NCI-H187 treated with DMSO at 0.1 percent for 48 hours (cell line): ENCODE results near the gene SLC25A2.
"Not testable (repeated sequence)": the region's sequence is repeated elsewhere in the genome, so short reads cannot be mapped to it uniquely, and the experiment has no call there.

Experiments
- DNase-seq: peaks from one replicate; lab custom pipeline; 2025; lab: John Stamatoyannopoulos, UW

SLC25A2 gene

GRCh38 chr5:141303756-141304155 lies at the start of gene SLC25A2:
Gene SLC25A2 (minus strand): TSS chr5:141304049. CDS start chr5:141303865, 184 bp downstream.
- no peak for DNase-seq

- no peak for DNase-seq
Measured at GRCh38 chr5:141351591-141351990, 47.7 kb upstream of the SLC25A2 start.

GRCh38 chr5:141349917-141350619 lies 46.2 kb upstream of the SLC25A2 start, which contains the start of gene PCDHGB1:
Gene PCDHGB1 (plus strand): TSS chr5:141350099. CDS start chr5:141350261, 162 bp downstream.
- no peak for DNase-seq

GRCh38 chr5:141346017-141346416 lies 42.2 kb upstream of the SLC25A2 start:
- not testable (repeated sequence) for DNase-seq

- DNase-seq = no peak
Measured at GRCh38 chr5:141345327-141345726, 41.5 kb upstream of the SLC25A2 start.

- no peak for DNase-seq
Measured at GRCh38 chr5:141343953-141344463, 40.2 kb upstream of the SLC25A2 start.

- DNase-seq = no peak
Measured at GRCh38 chr5:141343242-141343952, 39.5 kb upstream of the SLC25A2 start, which contains the start of gene PCDHGA3. Gene PCDHGA3 (plus strand): TSS chr5:141343829. CDS start chr5:141344034, 205 bp downstream.

GRCh38 chr5:141342773-141343172 lies 38.9 kb upstream of the SLC25A2 start:
- DNase-seq = no peak

- not testable (repeated sequence) for DNase-seq
Measured at GRCh38 chr5:141340781-141341354, 37.0 kb upstream of the SLC25A2 start.

GRCh38 chr5:141338538-141339306 lies 34.9 kb upstream of the SLC25A2 start, which contains the start of gene PCDHGA2:
Gene PCDHGA2 (plus strand): TSS chr5:141338760.
- DNase-seq = no peak

GRCh38 chr5:141332571-141332970 lies 28.7 kb upstream of the SLC25A2 start:
- DNase-seq = not testable (repeated sequence)

GRCh38 chr5:141330299-141331080 lies 26.6 kb upstream of the SLC25A2 start, which contains the start of gene PCDHGA1:
Gene PCDHGA1 (plus strand): TSS chr5:141330514.
- no peak for DNase-seq

GRCh38 chr5:141328231-141328630 lies 24.4 kb upstream of the SLC25A2 start:
- DNase-seq = no peak

- DNase-seq = peak; percentile 36
Measured at GRCh38 chr5:141326088-141326854, 22.4 kb upstream of the SLC25A2 start.

- no peak for DNase-seq
Measured at GRCh38 chr5:141322261-141322660, 18.4 kb upstream of the SLC25A2 start.

- DNase-seq = peak; percentile 55
Measured at GRCh38 chr5:141320225-141321169, 16.6 kb upstream of the SLC25A2 start, which contains the start of gene TAF7. Gene TAF7 (minus strand): TSS chr5:141320784. CDS start chr5:141320044, 740 bp downstream.

- no peak for DNase-seq
Measured at GRCh38 chr5:141319699-141320098, 15.8 kb upstream of the SLC25A2 start.

- no peak for DNase-seq
Measured at GRCh38 chr5:141319202-141319601, 15.4 kb upstream of the SLC25A2 start.

GRCh38 chr5:141316963-141317362 lies 13.1 kb upstream of the SLC25A2 start:
- DNase-seq = not testable (repeated sequence)
